ENCODE results near the gene GPR137. TPM values are rescaled to one million over a fixed set of nuclear protein-coding genes. Genes with fewer than 3 reads are reported as not detected.
"Not testable (repeated sequence)": the region's sequence is repeated elsewhere in the genome, so short reads cannot be mapped to it uniquely, and the experiment has no call there.

The GPR137 gene
- total RNA-seq, 1 donor, result 18.5 TPM

DNA sequence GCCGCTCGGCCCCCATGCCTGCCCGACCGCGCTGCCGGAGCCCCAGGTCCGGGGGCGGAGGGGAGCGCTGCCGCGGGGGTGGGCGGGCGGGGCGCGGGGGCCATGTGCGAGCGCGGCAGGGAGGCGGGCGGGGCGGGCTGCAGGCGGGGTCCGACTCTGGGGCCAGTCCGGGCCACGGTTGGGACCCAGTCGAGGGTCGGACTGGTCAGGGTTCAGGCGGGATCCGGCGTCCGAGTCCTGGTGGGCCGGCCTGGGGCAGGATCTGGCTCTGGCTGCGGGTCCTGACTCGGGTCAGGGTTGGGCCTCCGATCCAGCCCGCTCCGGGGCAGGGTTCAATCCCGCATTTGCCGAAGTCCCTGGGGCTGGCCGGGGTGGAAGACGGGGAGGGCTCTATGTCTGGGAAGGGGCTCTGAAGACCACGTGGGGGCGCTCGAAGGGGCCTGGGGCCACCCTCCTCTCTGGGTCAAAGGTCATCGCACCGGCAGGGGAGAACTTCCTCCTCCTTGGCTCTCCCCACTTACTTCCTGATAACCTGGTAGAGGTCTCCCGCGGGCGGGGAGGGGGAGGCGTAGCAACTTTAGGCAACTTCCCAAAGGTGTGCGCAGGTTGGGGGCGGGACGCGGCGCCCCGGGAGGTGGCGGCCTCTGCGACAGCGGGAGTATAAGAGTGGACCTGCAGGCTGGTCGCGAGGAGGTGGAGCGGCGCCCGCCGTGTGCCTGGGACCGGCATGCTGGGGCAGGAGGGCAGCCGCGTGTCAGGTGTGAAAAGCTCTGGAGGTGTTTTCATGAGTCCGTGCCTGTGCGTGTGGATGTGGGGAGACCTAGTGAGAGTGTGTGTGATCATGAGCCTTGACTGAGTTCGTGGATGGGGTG is 20.3 kb downstream of the GPR137 start:
- no peaks in the 10 kb centered on the region for H3K36me3 ChIP-seq (ENCODE audit: insufficient read depth, low read length)
- H4K20me1 ChIP-seq (ENCODE audit: insufficient read depth, low read length), result peaks cover 4% of the 10 kb centered on the region
- peaks cover 15% of the 10 kb centered on the region for H3K4me1 ChIP-seq (ENCODE audit: insufficient read depth, low read length)
- H3K27ac ChIP-seq (ENCODE audit: low read depth, low read length), result peak overlapping the region; percentile 51
- no peaks in the 10 kb centered on the region for H3K9me3 ChIP-seq (ENCODE audit: low read depth, low read length)
- peaks cover under 1% of the 10 kb centered on the region for H3K27me3 ChIP-seq (ENCODE audit: insufficient read depth, low read length)
- peak overlapping the region; percentile 91 for H3K4me2 ChIP-seq (ENCODE audit: insufficient read depth, low read length)
- peak overlapping the region; percentile 72 for H2AFZ ChIP-seq (ENCODE audit: low read length)
- DNase-seq (ENCODE audit: insufficient read length, low spot score, missing footprints), result peak; percentile 86
- TF ChIP-seq, protein P1, sequence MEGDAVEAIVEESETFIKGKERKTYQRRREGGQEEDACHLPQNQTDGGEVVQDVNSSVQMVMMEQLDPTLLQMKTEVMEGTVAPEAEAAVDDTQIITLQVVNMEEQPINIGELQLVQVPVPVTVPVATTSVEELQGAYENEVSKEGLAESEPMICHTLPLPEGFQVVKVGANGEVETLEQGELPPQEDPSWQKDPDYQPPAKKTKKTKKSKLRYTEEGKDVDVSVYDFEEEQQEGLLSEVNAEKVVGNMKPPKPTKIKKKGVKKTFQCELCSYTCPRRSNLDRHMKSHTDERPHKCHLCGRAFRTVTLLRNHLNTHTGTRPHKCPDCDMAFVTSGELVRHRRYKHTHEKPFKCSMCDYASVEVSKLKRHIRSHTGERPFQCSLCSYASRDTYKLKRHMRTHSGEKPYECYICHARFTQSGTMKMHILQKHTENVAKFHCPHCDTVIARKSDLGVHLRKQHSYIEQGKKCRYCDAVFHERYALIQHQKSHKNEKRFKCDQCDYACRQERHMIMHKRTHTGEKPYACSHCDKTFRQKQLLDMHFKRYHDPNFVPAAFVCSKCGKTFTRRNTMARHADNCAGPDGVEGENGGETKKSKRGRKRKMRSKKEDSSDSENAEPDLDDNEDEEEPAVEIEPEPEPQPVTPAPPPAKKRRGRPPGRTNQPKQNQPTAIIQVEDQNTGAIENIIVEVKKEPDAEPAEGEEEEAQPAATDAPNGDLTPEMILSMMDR (IDR thresholded peaks at IDR 0.05; ENCODE audit: extremely low read depth, low read depth, low read length), result peak; percentile 31
- H3K4me3 ChIP-seq (ENCODE audit: insufficient read depth, low read length), result peak overlapping the region; percentile 82
- H3K79me2 ChIP-seq (ENCODE audit: insufficient read depth, low read length), result peaks cover 14% of the 10 kb centered on the region

DNA sequence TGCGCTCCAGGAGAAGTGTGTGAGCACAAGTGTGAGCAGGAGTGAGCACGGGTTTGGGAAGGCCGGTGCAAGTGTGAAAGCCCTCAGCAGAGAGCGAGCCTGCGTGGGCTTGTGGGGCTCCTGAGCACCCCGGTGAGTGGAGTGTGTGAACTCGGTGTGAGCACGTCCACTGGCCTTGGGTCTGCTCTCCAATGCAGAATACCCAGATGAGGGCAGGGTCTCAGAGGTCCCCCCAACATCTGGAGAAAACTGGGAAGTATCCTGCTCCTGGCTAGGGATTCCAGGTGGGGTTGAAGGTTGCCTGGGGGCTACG is 20.9 kb downstream of the GPR137 start:
- H3K79me2 ChIP-seq (ENCODE audit: insufficient read depth, low read length), result peaks cover 16% of the 10 kb centered on the region
- no peaks in the 10 kb centered on the region for H3K9me3 ChIP-seq (ENCODE audit: low read depth, low read length)
- peak overlapping the region; percentile 72 for H2AFZ ChIP-seq (ENCODE audit: low read length)
- no peaks in the 10 kb centered on the region for H3K36me3 ChIP-seq (ENCODE audit: insufficient read depth, low read length)
- H4K20me1 ChIP-seq (ENCODE audit: insufficient read depth, low read length), result peaks cover 4% of the 10 kb centered on the region
- peak overlapping the region; percentile 51 for H3K27ac ChIP-seq (ENCODE audit: low read depth, low read length)
- H3K4me1 ChIP-seq (ENCODE audit: insufficient read depth, low read length), result peaks cover 15% of the 10 kb centered on the region
- peak overlapping the region; percentile 91 for H3K4me2 ChIP-seq (ENCODE audit: insufficient read depth, low read length)
- no peaks in the 10 kb centered on the region for H3K27me3 ChIP-seq (ENCODE audit: insufficient read depth, low read length)
- peak overlapping the region; percentile 82 for H3K4me3 ChIP-seq (ENCODE audit: insufficient read depth, low read length)
- no peak for DNase-seq (ENCODE audit: insufficient read length, low spot score, missing footprints)
- TF ChIP-seq, protein P1 (IDR thresholded peaks at IDR 0.05; ENCODE audit: extremely low read depth, low read depth, low read length), result no peak

DNA sequence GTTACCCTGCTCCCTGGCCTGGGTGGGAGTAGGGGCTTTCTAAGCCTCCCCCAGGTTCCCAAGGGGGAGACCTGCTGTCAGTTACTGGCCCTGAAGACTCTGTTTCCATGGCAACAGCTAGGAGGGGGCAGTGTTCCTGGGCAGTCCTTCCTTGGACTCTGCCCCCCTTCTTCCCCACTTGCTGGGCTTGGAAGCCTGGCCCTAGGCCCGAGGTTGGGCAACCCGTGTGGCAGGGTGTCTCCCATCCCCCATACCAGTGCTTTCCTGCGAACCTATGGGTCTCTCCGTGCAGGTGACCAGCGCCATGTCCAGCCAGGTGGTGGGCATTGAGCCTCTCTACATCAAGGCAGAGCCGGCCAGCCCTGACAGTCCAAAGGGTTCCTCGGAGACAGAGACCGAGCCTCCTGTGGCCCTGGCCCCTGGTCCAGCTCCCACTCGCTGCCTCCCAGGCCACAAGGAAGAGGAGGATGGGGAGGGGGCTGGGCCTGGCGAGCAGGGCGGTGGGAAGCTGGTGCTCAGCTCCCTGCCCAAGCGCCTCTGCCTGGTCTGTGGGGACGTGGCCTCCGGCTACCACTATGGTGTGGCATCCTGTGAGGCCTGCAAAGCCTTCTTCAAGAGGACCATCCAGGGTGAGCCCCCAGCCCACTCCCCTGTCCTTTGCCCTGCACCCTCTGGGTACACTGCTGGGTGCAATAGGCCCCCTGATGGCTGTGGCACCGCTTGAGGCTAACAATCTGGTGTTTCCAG is 21.4 kb downstream of the GPR137 start:
- H3K79me2 ChIP-seq (ENCODE audit: insufficient read depth, low read length), result peaks cover 16% of the 10 kb centered on the region
- peak; percentile 78 for DNase-seq (ENCODE audit: insufficient read length, low spot score, missing footprints)
- peak overlapping the region; percentile 51 for H3K27ac ChIP-seq (ENCODE audit: low read depth, low read length)
- no peak overlapping the region for H2AFZ ChIP-seq (ENCODE audit: low read length)
- peak overlapping the region; percentile 91 for H3K4me2 ChIP-seq (ENCODE audit: insufficient read depth, low read length)
- no peaks in the 10 kb centered on the region for H3K9me3 ChIP-seq (ENCODE audit: low read depth, low read length)
- peaks cover 4% of the 10 kb centered on the region for H4K20me1 ChIP-seq (ENCODE audit: insufficient read depth, low read length)
- TF ChIP-seq, protein P1 (IDR thresholded peaks at IDR 0.05; ENCODE audit: extremely low read depth, low read depth, low read length), result no peak
- H3K4me3 ChIP-seq (ENCODE audit: insufficient read depth, low read length), result peak overlapping the region; percentile 82
- no peaks in the 10 kb centered on the region for H3K27me3 ChIP-seq (ENCODE audit: insufficient read depth, low read length)
- peaks cover 15% of the 10 kb centered on the region for H3K4me1 ChIP-seq (ENCODE audit: insufficient read depth, low read length)
- H3K36me3 ChIP-seq (ENCODE audit: insufficient read depth, low read length), result no peaks in the 10 kb centered on the region

DNA sequence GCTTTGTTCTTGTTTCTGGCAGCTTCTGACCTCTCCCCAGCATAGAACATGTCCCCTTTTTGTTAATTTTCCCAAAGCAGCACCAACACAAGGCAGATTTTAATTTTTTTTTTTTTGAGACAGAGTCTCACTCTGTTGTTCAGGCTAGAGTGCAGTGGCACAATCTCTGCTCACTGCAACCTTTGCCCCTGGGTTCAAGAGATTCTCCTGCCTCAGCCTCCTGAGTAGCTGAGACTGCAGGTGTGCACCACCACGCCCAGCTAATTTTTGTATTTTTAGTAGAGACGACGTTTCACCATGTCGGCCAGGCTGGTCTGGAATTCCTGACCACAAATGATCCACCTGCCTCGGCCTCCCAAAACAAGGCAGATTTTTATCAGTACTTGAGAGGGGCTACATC is 22.1 kb downstream of the GPR137 start:
- not testable (repeated sequence) for H3K9me3 ChIP-seq (ENCODE audit: low read depth, low read length); H3K27ac ChIP-seq (ENCODE audit: low read depth, low read length); H2AFZ ChIP-seq (ENCODE audit: low read length); H3K36me3 ChIP-seq (ENCODE audit: insufficient read depth, low read length); H4K20me1 ChIP-seq (ENCODE audit: insufficient read depth, low read length); DNase-seq (ENCODE audit: insufficient read length, low spot score, missing footprints); H3K27me3 ChIP-seq (ENCODE audit: insufficient read depth, low read length); H3K4me3 ChIP-seq (ENCODE audit: insufficient read depth, low read length); H3K4me2 ChIP-seq (ENCODE audit: insufficient read depth, low read length)
- Histone ChIP-seq H3K4me1 (ENCODE audit: insufficient read depth, low read length) (peaks cover 15% of the 10 kb centered on the region), H3K79me2 (ENCODE audit: insufficient read depth, low read length) (peaks cover 21% of the 10 kb centered on the region)

Data from osteoblast (primary cell).